Lower leg skin (tissue), 3 donors: ENCODE results near the gene MATN4.

Experiments
- CTCF ChIP-seq, 3 donors: fragments of 450-650 bp; IDR thresholded peaks; one replicate each; pipeline ENCODE4 v1.5.1; 2016; ENCODE audit warnings: antibody characterized with exemption in 3 of 3, mild to moderate bottlenecking in 3 of 3, moderate library complexity in 2 of 3
- POLR2A ChIP-seq, 2 donors: fragments of 450-650 bp; IDR thresholded peaks; one replicate each; pipeline ENCODE4 v1.6.1; 2016 to 2017; ENCODE audit warnings: antibody characterized with exemption in 2 of 2, mild to moderate bottlenecking in 1 of 2, moderate library complexity in 1 of 2

GRCh38 chr20:45340951-45341350 is 32.9 kb upstream of the MATN4 start:
- no peak for TF ChIP-seq CTCF (IDR thresholded peaks at IDR 0.05)
- no peak for TF ChIP-seq POLR2A (IDR thresholded peaks at IDR 0.05)
